Stimulated activated memory B cell treated with anti-CD40 and anti-IgM and Interleukin-4, amounts not matched to agents 10 μg/mL and 1 μg/mL and 100 μg/mL, for 72 hours (primary cell): Measurements from ENCODE around the gene PEMT.

Experiments
- ATAC-seq: fragments of 150-1000 bp; cut with Tn5 transposase; 2 replicates; pipeline ENCODE4 v1.10.0; 2021
- H3K27ac Mint-ChIP-seq: one replicate; pipeline ENCODE4 v1.8.0; 2022; ENCODE audit warnings: mild to moderate bottlenecking, mixed read lengths
- H3K27me3 Mint-ChIP-seq: one replicate; pipeline ENCODE4 v1.8.0; 2022; ENCODE audit warnings: mixed read lengths
- H3K36me3 Mint-ChIP-seq: one replicate; pipeline ENCODE4 v1.8.0; 2022; ENCODE audit warnings: mixed read lengths
- H3K4me1 Mint-ChIP-seq: one replicate; pipeline ENCODE4 v1.8.0; 2022; ENCODE audit warnings: mixed read lengths
- H3K4me3 Mint-ChIP-seq: one replicate; pipeline ENCODE4 v1.8.0; 2022; ENCODE audit warnings: mild to moderate bottlenecking, moderate library complexity, mixed read lengths
- H3K9me3 Mint-ChIP-seq: one replicate; pipeline ENCODE4 v1.8.0; 2022; ENCODE audit warnings: mixed read lengths

Gene PEMT

GRCh38 chr17:17525956-17526355, 65.6 kb downstream of the PEMT start:
- H3K4me3 Mint-ChIP-seq: no peak overlapping the region
- ATAC-seq: no peak
- no peak overlapping the region for H3K27ac Mint-ChIP-seq
- no peaks in the 10 kb centered on the region for H3K27me3 Mint-ChIP-seq
- no peaks in the 10 kb centered on the region for H3K9me3 Mint-ChIP-seq
- no peaks in the 10 kb centered on the region for H3K36me3 Mint-ChIP-seq
- H3K4me1 Mint-ChIP-seq: no peaks in the 10 kb centered on the region

DNA sequence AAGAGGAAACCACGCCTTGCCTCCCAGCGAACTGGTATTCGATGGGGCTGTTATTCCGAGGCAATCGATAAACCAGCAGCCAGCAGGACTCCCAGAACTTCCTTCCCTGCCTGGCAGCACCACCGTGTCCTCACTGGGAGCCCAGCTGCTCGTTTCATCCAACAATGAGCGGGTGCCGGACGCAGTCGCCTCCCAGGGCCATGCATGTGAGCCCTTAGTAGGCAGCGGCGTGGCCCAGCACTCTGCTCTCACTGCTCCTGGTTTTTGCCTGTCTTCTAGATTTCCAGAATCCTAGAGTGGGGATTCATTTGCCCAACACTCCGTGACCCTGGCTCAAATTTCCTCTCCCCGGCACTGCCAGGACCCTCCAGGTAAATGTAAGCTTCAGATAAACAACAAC, 66.2 kb downstream of the PEMT start:
- Mint-ChIP-seq H3K27me3 (no peaks in the 10 kb centered on the region), H3K4me1 (no peaks in the 10 kb centered on the region), H3K4me3 (no peak overlapping the region), H3K27ac (no peak overlapping the region), H3K9me3 (no peaks in the 10 kb centered on the region), H3K36me3 (no peaks in the 10 kb centered on the region)
- no peak for ATAC-seq

- Mint-ChIP-seq H3K27ac (no peak overlapping the region), H3K4me1 (no peaks in the 10 kb centered on the region), H3K4me3 (no peak overlapping the region), H3K36me3 (peaks cover under 1% of the 10 kb centered on the region), H3K27me3 (no peaks in the 10 kb centered on the region), H3K9me3 (no peaks in the 10 kb centered on the region)
- no peak for ATAC-seq
Observed at GRCh38 chr17:17523731-17524490, 67.6 kb downstream of the PEMT start.

- no peaks in the 10 kb centered on the region for H3K9me3 Mint-ChIP-seq
- ATAC-seq: no peak
- H3K27me3 Mint-ChIP-seq: no peaks in the 10 kb centered on the region
- H3K4me3 Mint-ChIP-seq: no peak overlapping the region
- no peak overlapping the region for H3K27ac Mint-ChIP-seq
- H3K4me1 Mint-ChIP-seq: no peaks in the 10 kb centered on the region
- H3K36me3 Mint-ChIP-seq: peaks cover 6% of the 10 kb centered on the region
Observed at GRCh38 chr17:17523001-17523730, 68.3 kb downstream of the PEMT start.

DNA sequence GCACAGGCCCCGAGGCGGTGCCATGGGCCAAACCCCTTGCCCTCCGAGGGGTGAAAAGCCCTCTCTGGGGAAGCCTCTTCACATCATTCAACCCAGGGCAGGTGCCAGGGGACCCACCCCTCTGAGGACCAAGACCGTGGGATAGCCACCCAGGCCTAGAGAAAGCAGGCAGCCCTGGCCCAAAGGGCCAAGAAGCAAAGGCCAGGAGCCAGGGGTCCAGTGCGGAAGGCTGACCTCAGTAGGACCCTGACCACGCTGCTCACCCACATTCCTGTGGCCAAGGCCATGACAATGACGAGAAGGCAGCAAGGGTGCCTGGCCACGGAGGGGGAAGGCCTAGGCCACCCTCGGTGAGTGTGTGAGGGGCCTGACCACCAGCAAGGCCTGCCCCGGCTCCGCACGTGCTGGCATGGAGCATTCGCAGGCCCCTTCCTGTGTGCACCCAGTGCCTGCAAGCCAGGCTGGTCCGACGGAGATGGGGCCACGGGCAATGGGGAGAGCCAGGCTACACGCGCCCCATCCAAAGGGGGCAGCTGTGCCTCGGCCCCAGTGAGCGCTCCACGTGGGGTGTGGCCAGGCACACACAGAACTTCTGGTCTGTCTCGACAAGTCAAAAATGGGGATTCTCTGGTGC, 70.8 kb downstream of the PEMT start:
- no peak overlapping the region for H3K27ac Mint-ChIP-seq
- H3K4me1 Mint-ChIP-seq: no peaks in the 10 kb centered on the region
- no peak for ATAC-seq
- H3K36me3 Mint-ChIP-seq: peaks cover 6% of the 10 kb centered on the region
- no peaks in the 10 kb centered on the region for H3K27me3 Mint-ChIP-seq
- no peak overlapping the region for H3K4me3 Mint-ChIP-seq
- no peaks in the 10 kb centered on the region for H3K9me3 Mint-ChIP-seq

- Mint-ChIP-seq H3K36me3 (peaks cover 6% of the 10 kb centered on the region), H3K27me3 (no peaks in the 10 kb centered on the region)
- no peak for ATAC-seq
Observed at GRCh38 chr17:17519886-17520285, 71.6 kb downstream of the PEMT start.

GRCh38 chr17:17518951-17519350, 72.6 kb downstream of the PEMT start:
- Mint-ChIP-seq H3K9me3 (no peaks in the 10 kb centered on the region), H3K36me3 (peaks cover 6% of the 10 kb centered on the region), H3K4me1 (no peaks in the 10 kb centered on the region), H3K27ac (no peak overlapping the region), H3K4me3 (no peak overlapping the region), H3K27me3 (no peaks in the 10 kb centered on the region)
- ATAC-seq: no peak

More at GRCh38 chr17:17519886-17520285, 71.6 kb downstream of the PEMT start:
- Mint-ChIP-seq H3K4me3 (no peak overlapping the region), H3K9me3 (no peaks in the 10 kb centered on the region), H3K4me1 (no peaks in the 10 kb centered on the region), H3K27ac (no peak overlapping the region)

GRCh38 chr17:17518014-17518413, 73.5 kb downstream of the PEMT start:
- peaks cover 6% of the 10 kb centered on the region for H3K36me3 Mint-ChIP-seq
- no peak overlapping the region for H3K27ac Mint-ChIP-seq
- no peaks in the 10 kb centered on the region for H3K27me3 Mint-ChIP-seq
- ATAC-seq: no peak
- no peaks in the 10 kb centered on the region for H3K9me3 Mint-ChIP-seq
- no peak overlapping the region for H3K4me3 Mint-ChIP-seq
- H3K4me1 Mint-ChIP-seq: no peaks in the 10 kb centered on the region

DNA sequence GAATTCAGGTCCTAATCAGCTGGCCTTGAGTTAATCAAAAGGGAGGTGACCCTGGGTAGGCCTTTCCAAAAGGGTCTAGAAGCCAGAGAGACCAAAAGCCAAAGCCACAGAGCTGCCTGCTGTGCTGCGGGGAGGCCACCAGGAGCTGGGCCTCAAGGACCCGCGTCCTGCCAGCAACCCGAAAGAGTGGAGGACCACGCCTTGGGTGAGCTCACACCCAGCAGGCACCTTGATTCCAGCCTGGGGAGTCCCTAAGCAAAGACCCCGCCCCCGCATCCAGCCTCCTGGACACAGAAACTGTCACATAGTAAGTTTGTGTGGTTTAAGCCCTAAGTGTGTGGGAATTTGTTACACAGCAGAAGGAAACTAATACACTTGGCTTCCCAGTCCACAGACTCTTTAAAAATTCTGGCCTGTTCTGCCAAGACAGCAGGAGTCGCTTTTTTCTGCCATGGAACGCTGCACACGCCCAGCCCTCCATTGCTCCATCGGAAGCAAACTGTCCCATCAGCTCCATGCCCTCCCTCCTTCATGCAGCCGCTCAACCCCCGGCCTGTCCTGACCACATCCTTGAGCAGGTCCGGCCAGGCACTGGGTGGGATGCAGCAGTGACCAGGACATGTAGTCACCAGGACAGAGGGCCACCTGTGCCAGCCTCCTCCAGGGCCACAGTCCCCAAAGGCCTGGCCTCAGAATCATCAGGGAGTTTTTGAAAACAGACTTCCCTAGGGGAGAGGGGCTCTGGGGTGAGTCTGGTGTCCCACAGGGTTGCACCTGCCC, 74.4 kb downstream of the PEMT start:
- Mint-ChIP-seq H3K27ac (no peak overlapping the region), H3K4me3 (no peak overlapping the region), H3K27me3 (no peaks in the 10 kb centered on the region), H3K4me1 (no peaks in the 10 kb centered on the region), H3K9me3 (no peaks in the 10 kb centered on the region), H3K36me3 (peaks cover 6% of the 10 kb centered on the region)
- ATAC-seq: no peak

DNA sequence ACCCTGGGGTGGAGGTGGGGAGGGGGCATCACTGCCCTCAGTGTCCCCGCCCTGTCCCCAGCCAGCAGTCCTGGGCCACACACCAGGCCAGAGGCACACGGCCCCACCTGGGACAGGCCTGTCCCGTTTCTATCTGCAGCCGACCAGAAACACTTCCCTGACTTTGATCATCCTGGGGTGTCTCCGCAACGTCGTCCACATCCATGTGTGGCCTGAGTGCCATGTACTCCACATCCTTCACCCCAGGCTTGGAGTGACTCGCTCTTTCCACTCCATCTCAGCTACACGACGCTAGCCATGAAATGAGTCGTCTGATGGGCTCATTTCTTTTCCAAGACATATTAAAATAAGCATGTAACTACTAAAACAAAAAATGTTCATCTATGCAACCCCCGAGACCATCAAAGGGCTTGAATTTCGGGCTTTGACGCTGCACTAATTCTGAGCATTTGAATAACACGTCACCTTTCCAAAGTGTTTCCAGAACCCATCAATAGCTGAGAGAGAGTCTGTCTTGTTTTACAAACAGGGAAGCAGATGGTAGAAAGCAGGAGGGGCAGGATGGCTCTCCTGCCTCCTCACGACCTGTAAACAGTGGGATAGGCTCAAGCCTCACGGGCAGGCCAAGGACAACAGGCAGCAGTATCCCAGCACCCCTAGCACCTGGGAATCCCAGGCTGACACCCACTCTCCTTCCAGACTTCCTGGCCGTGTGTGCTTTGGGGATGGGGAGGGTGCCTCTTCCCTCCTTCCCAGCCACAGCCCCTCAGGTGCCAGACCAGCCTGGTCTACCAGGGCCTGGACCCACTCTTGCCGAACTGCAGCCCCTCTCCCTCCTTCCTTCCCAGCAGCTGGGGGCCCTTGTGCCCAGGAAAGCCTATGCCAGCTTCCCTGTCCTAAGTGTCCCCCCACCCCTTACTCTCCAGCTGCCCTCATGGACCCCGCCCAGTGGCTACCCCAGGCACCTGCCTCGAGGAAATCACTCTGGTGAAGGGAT, 75.3 kb downstream of the PEMT start:
- Mint-ChIP-seq H3K27me3 (no peaks in the 10 kb centered on the region), H3K9me3 (no peaks in the 10 kb centered on the region), H3K4me3 (no peak overlapping the region), H3K36me3 (peaks cover 6% of the 10 kb centered on the region), H3K4me1 (no peaks in the 10 kb centered on the region), H3K27ac (no peak overlapping the region)
- ATAC-seq: no peak

DNA sequence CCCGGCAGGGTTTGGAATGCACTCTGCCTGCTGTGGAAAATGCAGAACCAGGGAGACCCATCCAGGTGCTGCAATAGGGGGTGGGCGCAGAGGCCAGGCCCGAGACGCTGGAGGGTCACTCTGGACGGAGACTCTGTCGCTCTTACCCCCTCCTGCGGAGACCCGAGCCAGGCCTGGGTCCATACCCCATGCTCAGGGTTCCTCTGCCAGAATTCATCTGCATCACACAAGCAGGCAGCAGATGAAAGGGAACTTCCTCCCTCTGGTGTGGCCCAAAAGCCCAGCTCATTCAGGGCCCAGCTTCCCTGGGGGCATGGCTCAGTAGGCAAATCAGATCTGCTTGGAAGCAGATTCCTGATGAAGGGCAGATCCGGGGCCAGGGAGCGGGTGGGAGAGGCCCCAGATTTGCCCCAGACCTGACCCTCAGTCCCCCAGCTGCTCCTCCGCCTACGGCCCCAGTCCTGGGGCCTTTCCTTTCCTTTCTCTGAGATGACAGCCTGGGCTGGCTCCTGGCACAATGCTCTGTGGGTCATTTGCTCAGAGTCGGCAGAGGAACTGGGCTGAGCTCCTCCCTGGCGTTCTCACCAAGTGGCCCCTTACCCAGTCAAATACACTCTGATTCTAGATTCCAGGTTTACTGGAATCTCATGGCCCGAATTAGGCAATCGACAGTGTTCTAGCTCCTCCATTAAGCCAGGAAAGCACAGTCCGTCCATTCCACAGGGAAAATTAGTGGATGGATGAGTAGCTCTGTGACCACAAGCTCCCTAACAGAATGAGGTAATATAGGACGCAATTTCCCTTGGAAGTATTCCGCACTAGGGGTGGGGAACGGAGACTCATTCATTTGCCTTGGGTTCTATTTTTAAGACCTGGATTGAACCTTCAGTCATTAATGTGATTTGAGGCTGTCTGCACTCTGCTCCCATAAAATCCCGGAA, 76.2 kb downstream of the PEMT start:
- Mint-ChIP-seq H3K36me3 (peaks cover 6% of the 10 kb centered on the region), H3K4me3 (no peak overlapping the region), H3K27ac (no peak overlapping the region), H3K27me3 (no peaks in the 10 kb centered on the region), H3K4me1 (no peaks in the 10 kb centered on the region), H3K9me3 (no peaks in the 10 kb centered on the region)
- no peak for ATAC-seq

DNA sequence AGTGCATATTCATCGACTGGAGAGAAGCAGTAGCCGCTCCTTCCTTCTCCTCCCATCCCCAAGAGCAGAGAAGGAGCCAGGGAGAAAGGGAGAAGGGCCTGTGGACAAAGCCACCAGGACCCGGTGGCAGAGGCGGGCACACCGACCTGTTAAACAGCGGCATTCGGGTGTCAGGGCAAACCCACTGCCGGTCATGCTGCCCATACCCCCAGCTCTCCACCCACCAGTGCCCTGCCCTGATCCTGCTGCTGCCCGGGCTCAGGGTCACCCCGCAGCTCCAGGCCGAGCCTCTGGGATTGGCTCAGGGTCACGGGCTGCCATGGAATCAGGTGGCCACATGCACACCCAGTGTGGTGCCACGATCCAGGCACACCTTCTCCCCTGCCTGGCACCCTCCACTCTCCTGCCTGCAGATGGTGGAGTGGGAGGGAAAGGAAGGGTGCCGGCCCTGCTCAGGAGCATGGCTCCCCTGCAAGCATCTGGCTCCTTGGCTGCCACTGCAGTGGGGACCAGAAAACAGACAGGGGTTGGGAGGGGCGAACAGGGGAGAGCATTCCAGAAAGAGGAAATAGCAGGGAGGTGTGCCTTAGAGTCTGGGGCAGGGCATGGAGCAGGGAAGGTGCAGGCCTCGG, 77.0 kb downstream of the PEMT start:
- Mint-ChIP-seq H3K4me1 (no peaks in the 10 kb centered on the region), H3K36me3 (peaks cover 6% of the 10 kb centered on the region), H3K27me3 (no peaks in the 10 kb centered on the region), H3K9me3 (no peaks in the 10 kb centered on the region), H3K27ac (no peak overlapping the region), H3K4me3 (no peak overlapping the region)
- no peak for ATAC-seq

GRCh38 chr17:17513626-17514025, 77.9 kb downstream of the PEMT start:
- no peak for ATAC-seq
- no peaks in the 10 kb centered on the region for H3K9me3 Mint-ChIP-seq
- no peak overlapping the region for H3K4me3 Mint-ChIP-seq
- H3K4me1 Mint-ChIP-seq: no peaks in the 10 kb centered on the region
- no peaks in the 10 kb centered on the region for H3K27me3 Mint-ChIP-seq
- H3K36me3 Mint-ChIP-seq: peaks cover 3% of the 10 kb centered on the region
- no peak overlapping the region for H3K27ac Mint-ChIP-seq
